Hematopoietic multipotent progenitor cell treated with erythropoietin and hydrocortisone succinate and interleukin-3 and kit ligand, for 4 days (in vitro differentiated cells): ENCODE data around the gene TPM2.
"Not testable (repeated sequence)": the region's sequence is repeated elsewhere in the genome, so short reads cannot be mapped to it uniquely, and the experiment has no call there.

Experiments
- DNase-seq: peaks from one replicate; pipeline ENCODE4 v3.0.0-alpha.2; 2015

TPM2 gene

DNA sequence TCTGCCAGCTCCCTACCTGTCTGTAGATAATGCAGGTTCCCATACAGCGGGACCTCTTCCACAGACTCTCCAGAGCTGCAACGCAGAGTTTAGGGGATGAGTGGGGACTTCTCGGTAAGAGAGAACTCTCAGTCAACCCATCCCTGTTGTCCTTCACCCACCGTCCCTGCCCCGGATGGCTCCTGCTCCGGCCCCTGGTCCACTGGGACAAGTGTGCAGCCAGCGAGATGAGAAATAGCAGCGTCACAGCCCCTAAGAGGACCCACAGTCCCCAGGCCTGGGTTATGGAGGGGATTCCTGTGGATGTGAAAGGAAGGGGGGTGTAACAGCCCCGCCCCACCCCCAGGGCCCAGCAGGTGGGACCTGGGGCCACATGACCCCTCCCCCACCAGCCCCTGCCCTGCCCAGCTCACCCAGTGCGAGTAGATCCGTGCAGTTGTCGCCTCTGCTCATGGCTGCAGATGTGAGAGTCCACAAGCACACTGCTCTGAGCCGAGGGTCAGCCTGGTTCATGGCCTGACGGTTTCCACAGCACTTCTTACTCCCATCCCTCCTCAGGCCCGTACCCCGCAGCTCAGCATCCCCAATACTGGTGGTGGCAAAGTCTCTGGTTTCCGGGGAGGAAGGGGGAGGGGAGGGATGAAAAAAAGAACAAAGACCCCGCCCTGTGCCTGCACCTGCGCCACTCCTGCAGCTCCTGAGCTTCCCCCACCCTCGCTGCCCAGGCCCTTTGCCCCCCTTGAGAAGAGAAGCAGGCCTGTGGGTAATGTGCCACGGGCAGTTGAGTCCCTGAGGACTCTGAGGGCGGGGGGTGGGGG, 39.2 kb downstream of the TPM2 start, which contains the start of gene SIT1:
Gene SIT1, minus strand, starts transcription at position 591 of the 818 bp plus-strand sequence. Its CDS starts 78 bp downstream, at position 513.
- no peak for DNase-seq

DNA sequence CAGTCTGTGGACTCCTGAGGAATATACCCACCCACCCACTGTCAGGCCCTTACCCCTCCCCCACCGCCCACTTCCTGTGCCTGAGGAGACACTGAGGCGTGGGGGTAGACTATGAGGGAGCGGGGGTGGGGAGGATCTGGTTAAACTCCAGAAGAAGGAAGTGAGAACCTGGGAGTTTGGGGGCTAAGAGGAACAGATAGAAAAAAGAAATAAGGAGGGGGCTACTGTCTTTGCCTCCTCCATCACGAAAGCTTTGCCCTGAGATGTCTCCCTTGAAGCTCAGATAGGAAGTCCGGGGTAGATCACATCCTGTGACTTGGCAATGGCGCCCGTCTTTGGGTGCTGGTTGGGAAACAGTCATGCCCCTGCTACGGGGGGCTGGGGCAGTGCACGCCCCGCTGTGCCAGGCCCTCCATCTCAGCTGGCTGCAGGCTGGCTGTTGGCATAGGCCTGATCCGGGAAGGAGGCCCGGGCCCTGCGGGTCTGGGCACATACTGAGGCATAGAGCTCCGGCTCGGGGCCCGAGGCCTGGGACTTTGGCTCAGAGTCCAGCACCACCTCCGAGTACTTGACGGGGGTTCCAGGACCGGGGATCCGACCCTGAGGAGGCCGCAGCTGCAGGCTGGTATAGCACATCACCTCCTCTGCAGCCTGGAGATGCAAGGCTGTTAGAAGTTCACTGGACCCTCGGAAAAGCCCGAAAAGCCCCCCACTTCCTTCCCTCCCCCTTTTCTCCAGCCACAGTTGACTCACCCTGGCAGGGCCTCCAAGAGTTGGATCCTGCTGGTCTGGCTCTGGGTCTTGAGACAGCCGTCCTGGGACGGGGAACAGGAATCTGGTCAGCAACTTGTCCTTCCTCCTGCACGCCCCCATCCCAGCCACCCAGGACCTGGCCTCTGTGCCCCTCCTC, 40.0 kb downstream of the TPM2 start:
- DNase-seq, result peak; percentile 58

DNA sequence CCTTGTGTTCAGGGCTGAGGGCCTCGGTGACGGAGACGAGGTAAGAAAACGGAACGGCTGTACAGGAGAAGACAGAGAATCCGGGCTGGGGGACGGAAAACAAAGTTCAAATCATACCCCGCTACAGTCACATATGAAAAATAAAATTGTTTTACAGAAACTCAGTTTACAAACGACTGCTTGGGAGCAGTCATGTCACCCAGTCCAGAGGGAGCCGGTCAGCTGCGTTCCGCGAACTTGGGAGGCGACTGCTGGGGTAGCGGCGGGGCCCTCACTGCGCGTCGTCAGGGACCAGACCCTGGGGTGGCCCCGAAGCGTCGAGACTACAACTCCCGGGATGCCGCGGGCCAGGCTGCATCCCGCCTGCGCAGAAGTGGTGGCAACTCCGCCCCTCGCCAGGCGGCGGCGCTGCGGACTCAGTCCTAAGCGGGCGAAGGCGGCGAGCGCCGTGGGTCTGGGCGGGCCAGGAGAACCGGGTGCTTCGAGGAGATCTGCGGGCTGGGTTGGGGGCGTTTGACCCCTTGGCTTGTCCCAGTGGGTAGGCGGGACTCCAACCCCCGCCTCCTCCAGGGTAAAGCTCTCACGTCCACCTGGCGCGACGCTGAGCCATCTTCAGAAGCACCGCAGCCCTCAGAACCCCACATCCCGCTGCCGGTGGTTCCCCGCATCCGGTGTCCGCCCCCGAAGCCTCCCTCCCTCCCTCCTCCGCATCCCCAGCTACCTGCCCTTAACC, 43.0 kb downstream of the TPM2 start:
- peak; percentile 96 for DNase-seq

DNA sequence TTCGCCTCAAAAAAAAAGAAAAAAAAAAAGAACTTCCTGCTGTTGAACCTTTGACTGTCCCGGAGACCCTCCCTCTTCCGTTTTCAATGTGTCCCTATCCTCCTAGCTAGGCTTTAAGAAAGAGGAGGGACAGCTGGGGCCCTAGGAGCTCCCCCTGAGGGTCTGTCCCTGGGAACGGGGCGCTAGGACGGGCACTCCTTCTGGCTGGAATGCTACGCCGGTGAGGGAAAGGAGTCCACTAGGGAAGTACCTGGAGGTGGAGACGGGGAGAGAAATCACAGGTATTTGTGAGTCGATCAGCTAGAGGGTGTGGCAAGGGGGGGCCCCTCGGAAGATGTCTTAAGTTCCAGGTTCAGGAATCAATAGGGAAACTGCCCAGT, 43.6 kb downstream of the TPM2 start:
- DNase-seq, result peak; percentile 54

DNA sequence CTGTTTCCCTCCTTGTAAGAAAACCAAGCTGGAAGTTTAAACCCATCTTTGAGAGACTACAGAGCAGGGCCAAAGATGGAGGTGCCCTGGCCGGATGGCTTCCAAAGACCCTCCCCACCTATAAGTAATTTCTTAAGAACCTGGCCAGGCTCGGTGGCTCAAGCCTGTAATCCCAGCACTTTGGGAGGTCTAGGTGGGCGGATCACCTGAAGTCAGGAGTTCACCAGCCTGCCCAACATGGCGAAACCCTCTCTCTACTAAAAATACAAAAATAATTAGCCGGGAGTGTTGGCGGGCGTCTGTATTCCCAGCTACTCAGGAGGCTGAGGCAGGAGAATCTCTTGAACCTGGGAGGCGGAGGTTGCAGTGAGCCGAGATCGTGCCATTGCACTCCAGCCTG, 44.0 kb downstream of the TPM2 start:
- not testable (repeated sequence) for DNase-seq

DNA sequence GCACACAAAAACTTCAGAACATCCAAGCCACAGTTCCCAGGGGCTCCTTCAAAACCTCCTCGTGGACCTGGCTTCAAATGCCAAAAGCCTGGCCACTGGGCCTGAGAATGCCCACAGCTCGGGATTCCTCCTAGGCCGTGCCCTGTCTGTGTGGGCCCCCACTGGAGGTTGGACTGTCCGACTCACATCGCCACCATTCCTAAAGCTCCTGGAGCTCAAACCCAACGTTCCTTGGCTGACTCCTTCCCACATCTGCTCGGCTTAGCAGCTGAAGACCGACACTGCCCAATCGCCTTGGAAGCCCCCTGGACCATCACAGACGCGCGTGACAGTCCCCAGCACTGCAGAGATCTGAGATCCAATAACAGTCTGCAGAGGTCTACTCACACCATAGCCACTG, 46.7 kb downstream of the TPM2 start:
- DNase-seq, result no peak

DNA sequence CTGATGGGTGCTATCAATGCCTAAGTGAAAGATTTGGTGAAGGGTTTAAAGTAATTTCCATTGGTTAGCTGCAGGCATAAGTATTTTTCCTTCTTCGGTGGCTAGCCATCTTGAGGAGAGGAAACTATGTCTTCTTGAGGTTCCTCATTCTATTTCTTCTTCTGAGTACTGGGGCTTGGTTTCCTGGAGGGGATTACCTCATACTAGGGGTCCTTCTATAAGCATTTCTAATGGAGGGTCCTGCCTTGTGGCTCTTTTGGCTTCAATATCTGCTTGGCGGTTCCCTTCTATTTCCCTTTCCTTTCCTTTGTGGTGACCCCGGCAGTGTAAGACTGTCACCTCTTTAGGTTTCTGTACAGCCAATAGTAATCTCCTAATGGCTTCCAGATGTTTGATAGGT, 48.2 kb downstream of the TPM2 start:
- DNase-seq, result peak; percentile 55

DNA sequence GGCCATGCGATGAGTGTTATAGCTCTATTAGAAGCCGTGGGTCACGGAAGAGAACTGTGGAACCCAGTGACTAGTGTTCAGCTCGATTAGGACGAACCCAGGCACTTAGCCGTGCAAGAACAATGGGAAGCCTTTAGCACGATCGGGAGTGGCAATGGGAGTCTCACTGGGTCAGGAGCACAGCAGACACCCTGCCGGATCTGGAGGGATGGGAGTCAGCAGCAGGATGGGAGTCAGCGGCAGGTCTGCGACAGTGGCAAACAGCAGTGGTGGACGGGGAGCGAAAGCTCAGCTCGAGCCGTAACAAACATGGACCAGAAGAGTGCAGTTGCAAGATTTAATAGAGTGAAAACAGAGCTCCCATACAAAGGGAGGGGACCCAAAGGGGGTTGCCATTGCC, 49.3 kb downstream of the TPM2 start:
- not testable (repeated sequence) for DNase-seq

DNA sequence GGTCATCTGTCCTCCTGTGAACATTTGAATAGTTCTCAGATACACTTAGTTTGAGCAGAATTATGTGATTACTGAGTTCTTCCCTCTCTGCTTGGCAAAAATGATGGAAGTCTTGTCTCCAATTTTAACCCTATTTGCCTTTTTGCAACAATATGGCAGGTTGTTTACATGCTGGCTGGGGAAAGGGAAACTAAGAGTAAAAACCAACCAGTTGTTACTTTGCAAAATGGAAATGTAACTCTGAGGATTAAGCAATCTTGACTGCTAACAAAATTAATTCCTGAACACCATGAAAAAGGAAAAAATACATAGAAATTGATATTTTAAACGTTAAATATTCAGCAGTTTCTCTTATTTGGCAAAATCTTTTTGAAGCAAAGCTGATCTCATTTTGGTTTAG, 50.1 kb downstream of the TPM2 start:
- DNase-seq, result no peak

DNA sequence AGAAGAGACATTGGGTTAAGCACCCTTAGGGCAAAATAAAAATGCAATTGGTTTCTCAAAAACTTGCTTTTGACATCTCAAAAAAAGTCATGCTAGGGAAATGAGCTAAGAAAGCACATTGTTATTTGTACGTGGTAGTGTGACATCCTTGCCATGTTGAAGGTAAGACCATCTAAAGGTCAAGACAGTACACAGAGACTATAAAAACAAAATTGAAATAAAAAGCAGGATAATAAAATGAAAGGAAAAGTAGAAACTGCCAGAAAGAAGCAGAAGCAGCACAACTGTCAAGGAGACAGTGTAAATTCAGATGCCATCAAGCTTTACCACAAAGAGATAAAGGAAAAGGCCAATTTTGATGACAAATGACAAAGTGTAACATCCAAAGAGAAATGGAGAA, 50.5 kb downstream of the TPM2 start:
- not testable (repeated sequence) for DNase-seq

DNA sequence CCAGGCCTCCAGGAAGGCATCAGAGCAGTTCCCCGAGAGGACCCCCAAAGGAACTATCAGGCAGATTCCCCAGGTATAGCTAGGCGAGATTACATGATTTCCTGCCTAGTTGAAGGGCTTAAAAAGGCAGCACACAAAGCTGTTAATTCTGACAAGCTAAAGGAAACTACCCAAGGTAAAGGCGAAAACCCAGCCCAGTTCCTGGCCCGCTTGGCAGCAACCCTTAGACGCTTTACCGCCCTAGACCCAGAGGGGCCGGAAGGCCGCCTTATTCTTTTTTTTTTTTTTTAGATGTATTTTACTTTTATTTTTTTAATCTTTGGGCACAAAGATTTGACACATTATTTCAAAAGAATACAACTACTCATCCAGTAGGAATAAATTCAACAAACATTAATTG, 51.0 kb downstream of the TPM2 start:
- not testable (repeated sequence) for DNase-seq

DNA sequence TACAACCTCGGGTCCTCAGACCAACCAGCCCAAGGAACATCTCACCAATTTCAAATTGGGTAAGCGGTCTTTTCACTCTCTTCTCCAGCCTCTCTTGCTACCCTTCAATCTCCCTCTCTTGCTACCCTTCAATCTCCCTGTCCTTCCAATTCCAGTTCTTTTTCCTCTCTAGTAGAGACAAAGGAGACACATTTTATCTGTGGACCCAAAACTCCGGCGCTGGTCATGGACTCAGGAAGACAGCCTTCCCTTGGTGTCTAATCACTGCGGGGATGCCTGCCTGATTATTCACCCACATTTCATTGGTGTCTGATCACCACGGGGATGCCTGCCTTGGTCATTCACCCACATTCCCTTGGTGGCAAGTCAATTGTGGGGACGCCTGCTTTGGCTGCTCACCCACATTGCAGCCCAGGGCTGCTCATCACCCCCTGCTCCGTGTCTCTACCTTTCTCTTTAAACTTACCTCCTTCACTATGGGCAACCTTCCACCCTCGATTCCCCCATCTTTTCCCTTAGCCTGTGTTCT, 52.2 kb downstream of the TPM2 start:
- not testable (repeated sequence) for DNase-seq

DNA sequence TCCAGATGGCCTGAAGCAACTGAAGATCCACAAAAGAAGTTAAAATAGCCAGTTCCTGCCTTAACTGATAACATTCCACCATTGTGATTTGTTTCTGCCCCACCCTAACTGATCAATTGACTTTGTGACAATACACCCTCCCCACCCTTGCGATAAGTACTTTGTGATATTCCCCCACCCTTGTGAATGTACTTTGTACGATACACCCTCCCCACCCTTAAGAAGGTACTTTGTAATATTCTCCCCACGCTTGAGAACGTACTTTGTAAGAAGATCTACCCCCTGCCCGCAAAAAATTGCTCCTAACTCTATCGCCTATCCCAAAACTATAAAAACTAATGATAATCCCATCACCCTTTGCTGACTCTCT, 52.9 kb downstream of the TPM2 start:
- not testable (repeated sequence) for DNase-seq

DNA sequence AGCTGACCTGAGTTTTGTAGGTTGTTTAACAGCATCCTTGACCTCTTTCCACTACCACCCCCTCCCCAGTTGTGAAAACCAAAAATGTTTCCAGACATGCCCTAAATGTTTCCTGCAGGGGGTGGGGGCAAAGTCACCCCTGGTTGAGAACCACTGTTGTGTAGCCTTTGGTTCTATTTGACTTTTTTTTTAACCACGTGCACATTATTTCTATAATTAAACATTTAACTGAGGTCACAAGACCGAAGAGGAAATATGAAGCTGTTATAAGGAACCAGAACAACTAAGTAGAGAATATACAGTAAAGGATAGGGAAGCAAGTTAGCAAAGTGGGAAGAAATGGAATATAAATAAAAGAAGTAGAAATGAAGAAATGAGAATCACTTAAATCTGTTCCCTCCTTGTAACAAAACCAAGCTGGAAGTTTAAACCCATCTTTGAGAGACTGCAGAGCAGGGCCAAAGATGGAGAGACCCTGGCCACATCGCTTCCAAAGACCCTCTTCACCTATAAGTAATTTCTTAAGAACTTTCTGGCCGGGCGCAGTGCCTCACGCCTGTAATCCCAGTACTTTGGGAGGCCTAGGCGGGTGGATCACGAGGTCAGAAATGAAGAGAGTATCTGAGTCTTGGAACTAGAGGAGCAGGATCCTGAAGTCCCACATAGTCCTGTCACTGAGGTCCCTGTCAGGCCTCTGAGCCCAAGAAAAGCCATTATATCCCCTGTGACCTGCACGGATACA, 53.4 kb downstream of the TPM2 start:
- no peak for DNase-seq

DNA sequence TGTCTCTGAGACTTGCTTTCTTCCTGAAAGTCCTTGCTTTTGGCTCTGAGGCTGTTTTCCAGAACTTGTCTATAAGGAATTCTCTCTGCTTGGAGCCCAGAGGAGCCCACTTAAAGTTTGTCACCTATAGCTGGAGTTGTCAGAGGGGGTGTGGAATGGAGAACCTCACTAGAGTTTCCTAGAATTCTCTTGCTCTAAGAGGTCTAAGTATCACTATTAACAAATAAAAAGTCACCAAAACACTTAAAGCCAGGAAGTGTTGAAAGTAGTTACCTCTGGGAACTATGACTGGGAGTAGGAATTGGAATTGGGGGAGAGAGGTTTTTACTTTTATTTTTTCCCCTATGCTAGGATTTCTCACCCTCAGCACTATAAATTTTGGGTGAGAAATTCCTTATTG, 54.0 kb downstream of the TPM2 start:
- DNase-seq, result no peak
